ENCODE results near the gene CA6. TPM values are rescaled to one million over a fixed set of nuclear protein-coding genes. Genes with fewer than 3 reads are reported as not detected.

CA6 gene
- total and polyA plus RNA-seq, 2 of the 8 experiments (the other 6 are each of a cell fraction or from before 2014, with no cell fraction given), result not detected

DNA sequence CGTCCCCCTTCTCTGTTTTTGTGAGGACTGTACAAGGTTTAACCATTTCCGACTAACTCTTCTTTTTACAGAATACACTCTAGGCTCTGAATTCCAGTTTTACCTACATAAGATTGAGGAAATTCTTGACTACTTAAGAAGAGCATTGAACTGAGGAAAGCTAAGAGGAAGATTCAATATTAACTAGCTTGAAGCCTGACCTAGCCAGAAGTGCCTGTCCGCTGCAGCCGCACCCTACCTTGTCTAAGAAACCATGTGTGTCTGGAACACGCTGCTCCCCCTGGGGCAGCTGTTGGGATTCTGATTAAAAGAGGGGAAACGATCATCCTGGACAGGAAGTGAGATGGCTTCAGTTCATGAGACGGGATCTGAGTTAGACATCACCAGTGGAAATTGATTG, 28.9 kb downstream of the CA6 start:
- no peaks in the 10 kb centered on the region for H4K20me1 ChIP-seq (replicated peaks in 1 of 2; ENCODE audit: control insufficient read depth in 1 of 2, insufficient read depth in 2 of 2, low read length in 2 of 2)
- no peak for TF ChIP-seq EGR1 (IDR thresholded peaks at IDR 0.05; ENCODE audit: borderline replicate concordance, low read depth, low read length)
- no peak for TF ChIP-seq SUZ12 (IDR thresholded peaks at IDR 0.05; ENCODE audit: low read length)
- no peak for TF ChIP-seq CREB1 (IDR thresholded peaks at IDR 0.05)
- TF ChIP-seq CEBPB (IDR thresholded peaks at IDR 0.05; ENCODE audit: low read depth, low read length), result no peak
- no peak for TF ChIP-seq BCL11A (IDR thresholded peaks at IDR 0.05; ENCODE audit: low read depth in 2 of 2, low read length in 2 of 2)
- TF ChIP-seq HDAC6 (IDR thresholded peaks at IDR 0.05; ENCODE audit: low read depth, low read length), result no peak
- TF ChIP-seq TAF1 (IDR thresholded peaks at IDR 0.05; ENCODE audit: low read depth, low read length), result no peak
- no peak for TF ChIP-seq JUND (IDR thresholded peaks at IDR 0.05; ENCODE audit: low read length)
- no peak for TF ChIP-seq EP300 (IDR thresholded peaks at IDR 0.05; ENCODE audit: borderline replicate concordance in 1 of 2, low read depth in 2 of 2, low read length in 2 of 2)
- no peak for TF ChIP-seq ASH2L (IDR thresholded peaks at IDR 0.05; ENCODE audit: low read length)
- TF ChIP-seq, protein P1, sequence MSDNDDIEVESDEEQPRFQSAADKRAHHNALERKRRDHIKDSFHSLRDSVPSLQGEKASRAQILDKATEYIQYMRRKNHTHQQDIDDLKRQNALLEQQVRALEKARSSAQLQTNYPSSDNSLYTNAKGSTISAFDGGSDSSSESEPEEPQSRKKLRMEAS (IDR thresholded peaks at IDR 0.05), result no peak
- TF ChIP-seq YY1 (IDR thresholded peaks at IDR 0.05; ENCODE audit: low read depth, low read length), result no peak
- no peak for TF ChIP-seq NANOG (IDR thresholded peaks at IDR 0.05; ENCODE audit: insufficient read depth, low read depth, low read length, poor library complexity, severe bottlenecking)
- TF ChIP-seq KDM5A (IDR thresholded peaks at IDR 0.05; ENCODE audit: low read length), result no peak
- TF ChIP-seq BRCA1 (IDR thresholded peaks at IDR 0.05; ENCODE audit: low read depth, low read length), result no peak
- H3K4ac ChIP-seq (replicated peaks; ENCODE audit: insufficient read length, low read depth, low read length), result no peak overlapping the region
- H4K5ac ChIP-seq (ENCODE audit: insufficient read length, low read depth, low read length), result no peak overlapping the region
- FAIRE-seq (no peak), DNase-seq (ENCODE audit: low read depth in 1 of 2, low spot score in 2 of 2) (no peak)
- H3K27me3 ChIP-seq (replicated peaks in 1 of 4; ENCODE audit: control insufficient read depth in 3 of 4, extremely low read depth in 1 of 4, insufficient read depth in 3 of 4, low read length in 3 of 4), result no peaks in the 10 kb centered on the region
- H3K14ac ChIP-seq (ENCODE audit: insufficient read length), result no peak overlapping the region
- H2AK5ac ChIP-seq (ENCODE audit: low read depth, low read length), result no peak overlapping the region
- no peak overlapping the region for H3K4me3 ChIP-seq (ENCODE audit: extremely low read depth in 1 of 4, insufficient read depth in 2 of 4, low read depth in 3 of 4, low read length in 4 of 4)
- H2BK12ac ChIP-seq (ENCODE audit: low read depth, low read length), result no peak overlapping the region
- no peaks in the 10 kb centered on the region for H3K36me3 ChIP-seq (ENCODE audit: control insufficient read depth in 2 of 4, insufficient read depth in 4 of 4, low read length in 3 of 4)
- no peak overlapping the region for H2AFZ ChIP-seq (ENCODE audit: low read length)
- peaks cover 0 to 2% (median 0%) of the 10 kb centered on the region in 4 experiments; a peak in 1 of 7 replicates for H3K4me1 ChIP-seq (replicated peaks in 1 of 4; ENCODE audit: control insufficient read depth in 3 of 4, insufficient read depth in 4 of 4, low read length in 3 of 4)
- WGBS, 2 experiments (ENCODE audit: extremely low coverage in 1 of 2, insufficient coverage in 1 of 2, insufficient read length in 1 of 2, insufficient replicate concordance in 2 of 2, low coverage in 1 of 2, low lambda C conversion rate in 2 of 2, missing lambda C conversion rate in 1 of 2), result 88% methylated on average over 7 of the region's 7 CpGs; no CpG with 5 or more reads in 1 of the 2 experiments
- H3K23me2 ChIP-seq (ENCODE audit: low read depth, low read length), result no peaks in the 10 kb centered on the region
- H3K9ac ChIP-seq (replicated peaks in 1 of 4; ENCODE audit: extremely low read depth in 1 of 4, low read depth in 3 of 4, low read length in 3 of 4), result no peak overlapping the region
- no peaks in the 10 kb centered on the region for H3K9me3 ChIP-seq (ENCODE audit: insufficient read depth in 2 of 2, low read depth in 1 of 2, low read length in 1 of 2)
- CTCF ChIA-PET (ENCODE audit: partially characterized antibody), result interaction anchor here (0.6 to 2.8 kb wide), 2 partner anchors 11 to 31 kb away, joined by 4 to 12 read pairs; no protein-coding TSS in a partner anchor
- no peak overlapping the region for H4K8ac ChIP-seq (ENCODE audit: extremely low read depth, insufficient read depth, low read length)
- H3K79me2 ChIP-seq (ENCODE audit: control insufficient read depth in 1 of 2, insufficient read depth in 2 of 2, low read length in 2 of 2), result no peaks in the 10 kb centered on the region
- no peak overlapping the region for H4K91ac ChIP-seq (replicated peaks; ENCODE audit: insufficient read length, low read length)
- H3K23ac ChIP-seq (ENCODE audit: insufficient read length), result no peak overlapping the region
- H3K4me2 ChIP-seq (ENCODE audit: insufficient read depth in 1 of 2, low read depth in 2 of 2, low read length in 2 of 2), result no peak overlapping the region
- H2BK5ac ChIP-seq (ENCODE audit: low read depth, low read length), result no peak overlapping the region
- H3K27ac ChIP-seq (ENCODE audit: low read depth, low read length), result no peak overlapping the region
- no peak overlapping the region for H2BK15ac ChIP-seq (ENCODE audit: low read length)
- H2BK120ac ChIP-seq (replicated peaks; ENCODE audit: low read depth, low read length), result no peak overlapping the region
- H3K56ac ChIP-seq (replicated peaks; ENCODE audit: insufficient read length, low read depth, low read length), result no peak overlapping the region
- no peak overlapping the region for H2BK20ac ChIP-seq (ENCODE audit: low read length)
- H3K79me1 ChIP-seq (ENCODE audit: low read depth, low read length), result no peaks in the 10 kb centered on the region
- POLR2A ChIA-PET (ENCODE audit: partially characterized antibody), result no interaction called here
- no peak overlapping the region for H3K18ac ChIP-seq (ENCODE audit: extremely low read depth, low read length)
